ENCODE measurements around the gene POPDC3.

The POPDC3 gene

GRCh38 chr6:105199711-105200110 is 19.9 kb upstream of the POPDC3 start:
- H3K27me3 ChIP-seq (ENCODE audit: control insufficient read depth, insufficient read depth, low read length): no peaks in the 10 kb centered on the region
- no peak overlapping the region for H3K4me2 ChIP-seq (ENCODE audit: low read length)
- H3K27ac ChIP-seq: no peak overlapping the region
- peaks cover 4% of the 10 kb centered on the region for H3K9me3 ChIP-seq (ENCODE audit: control insufficient read depth, low read length)
- H3K9ac ChIP-seq: no peak overlapping the region
- H3K36me3 ChIP-seq (ENCODE audit: control insufficient read depth, insufficient read depth, low read length): no peaks in the 10 kb centered on the region
- no peaks in the 10 kb centered on the region for H3K4me1 ChIP-seq
- TF ChIP-seq CTCF (IDR thresholded peaks at IDR 0.05): no peak
- H2AFZ ChIP-seq: no peak overlapping the region
- H3K79me2 ChIP-seq: no peaks in the 10 kb centered on the region
- no peak overlapping the region for H3K4me3 ChIP-seq (ENCODE audit: low read depth, low read length)

GRCh38 chr6:105196076-105196475 is 16.3 kb upstream of the POPDC3 start:
- no peak overlapping the region for H2AFZ ChIP-seq
- H3K4me2 ChIP-seq (ENCODE audit: low read length): no peak overlapping the region
- no peaks in the 10 kb centered on the region for H3K36me3 ChIP-seq (ENCODE audit: control insufficient read depth, insufficient read depth, low read length)
- no peaks in the 10 kb centered on the region for H3K27me3 ChIP-seq (ENCODE audit: control insufficient read depth, insufficient read depth, low read length)
- peaks cover 4% of the 10 kb centered on the region for H3K9me3 ChIP-seq (ENCODE audit: control insufficient read depth, low read length)
- H3K79me2 ChIP-seq: no peaks in the 10 kb centered on the region
- no peak for TF ChIP-seq CTCF (IDR thresholded peaks at IDR 0.05)
- H3K9ac ChIP-seq: no peak overlapping the region
- H3K27ac ChIP-seq: no peak overlapping the region
- no peak overlapping the region for H3K4me3 ChIP-seq (ENCODE audit: low read depth, low read length)
- no peaks in the 10 kb centered on the region for H3K4me1 ChIP-seq

- H2AFZ ChIP-seq: no peak overlapping the region
- H3K9me3 ChIP-seq (ENCODE audit: control insufficient read depth, low read length): peaks cover 4% of the 10 kb centered on the region
- no peak overlapping the region for H3K9ac ChIP-seq
- H3K27me3 ChIP-seq (ENCODE audit: control insufficient read depth, insufficient read depth, low read length): no peaks in the 10 kb centered on the region
- TF ChIP-seq CTCF (IDR thresholded peaks at IDR 0.05): no peak
- no peak overlapping the region for H3K4me3 ChIP-seq (ENCODE audit: low read depth, low read length)
- H3K27ac ChIP-seq: no peak overlapping the region
- no peak overlapping the region for H3K4me2 ChIP-seq (ENCODE audit: low read length)
- H3K79me2 ChIP-seq: no peaks in the 10 kb centered on the region
- H3K4me1 ChIP-seq: no peaks in the 10 kb centered on the region
- H3K36me3 ChIP-seq (ENCODE audit: control insufficient read depth, insufficient read depth, low read length): no peaks in the 10 kb centered on the region
Observed at GRCh38 chr6:105194591-105194990, 14.8 kb upstream of the POPDC3 start.

GRCh38 chr6:105194106-105194505 is 14.3 kb upstream of the POPDC3 start:
- Histone ChIP-seq H3K79me2 (no peaks in the 10 kb centered on the region), H3K4me1 (no peaks in the 10 kb centered on the region), H3K4me3 (ENCODE audit: low read depth, low read length) (no peak overlapping the region), H3K9ac (no peak overlapping the region), H3K9me3 (ENCODE audit: control insufficient read depth, low read length) (peaks cover 4% of the 10 kb centered on the region), H3K27ac (no peak overlapping the region), H3K36me3 (ENCODE audit: control insufficient read depth, insufficient read depth, low read length) (no peaks in the 10 kb centered on the region), H2AFZ (no peak overlapping the region), H3K4me2 (ENCODE audit: low read length) (no peak overlapping the region), H3K27me3 (ENCODE audit: control insufficient read depth, insufficient read depth, low read length) (no peaks in the 10 kb centered on the region)
- no peak for TF ChIP-seq CTCF (IDR thresholded peaks at IDR 0.05)

GRCh38 chr6:105193647-105194046 is 13.8 kb upstream of the POPDC3 start:
- Histone ChIP-seq H3K4me3 (ENCODE audit: low read depth, low read length) (no peak overlapping the region), H3K4me1 (no peaks in the 10 kb centered on the region), H3K27ac (no peak overlapping the region), H2AFZ (no peak overlapping the region), H3K27me3 (ENCODE audit: control insufficient read depth, insufficient read depth, low read length) (no peaks in the 10 kb centered on the region), H3K36me3 (ENCODE audit: control insufficient read depth, insufficient read depth, low read length) (no peaks in the 10 kb centered on the region), H3K9me3 (ENCODE audit: control insufficient read depth, low read length) (peaks cover 4% of the 10 kb centered on the region), H3K4me2 (ENCODE audit: low read length) (no peak overlapping the region), H3K9ac (no peak overlapping the region), H3K79me2 (no peaks in the 10 kb centered on the region)
- no peak for TF ChIP-seq CTCF (IDR thresholded peaks at IDR 0.05)

Measured in parathyroid adenoma (tissue), 2 donors.